ENCODE data around the gene CCDC127.
"Not testable (repeated sequence)": the region's sequence is repeated elsewhere in the genome, so short reads cannot be mapped to it uniquely, and the experiment has no call there.

DNA sequence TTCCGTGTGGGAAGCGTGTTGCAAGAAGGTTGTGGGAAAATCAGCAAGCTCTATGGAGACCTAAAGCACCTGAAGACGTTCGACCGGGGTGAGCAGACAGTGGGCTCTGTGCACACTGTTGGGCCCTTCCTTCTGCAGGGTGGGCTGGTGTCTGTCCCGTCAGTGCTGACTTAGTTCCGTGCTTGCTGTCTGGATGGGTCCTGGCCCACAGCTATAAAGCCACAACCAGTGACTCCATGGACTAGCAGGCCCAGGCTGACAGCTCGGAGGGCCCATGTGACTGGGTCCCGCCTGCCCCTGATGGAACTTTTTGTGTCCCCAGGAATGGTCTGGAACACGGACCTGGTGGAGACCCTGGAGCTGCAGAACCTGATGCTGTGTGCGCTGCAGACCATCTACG is 33.1 kb upstream of the CCDC127 start:
- TF ChIP-seq, protein P1, sequence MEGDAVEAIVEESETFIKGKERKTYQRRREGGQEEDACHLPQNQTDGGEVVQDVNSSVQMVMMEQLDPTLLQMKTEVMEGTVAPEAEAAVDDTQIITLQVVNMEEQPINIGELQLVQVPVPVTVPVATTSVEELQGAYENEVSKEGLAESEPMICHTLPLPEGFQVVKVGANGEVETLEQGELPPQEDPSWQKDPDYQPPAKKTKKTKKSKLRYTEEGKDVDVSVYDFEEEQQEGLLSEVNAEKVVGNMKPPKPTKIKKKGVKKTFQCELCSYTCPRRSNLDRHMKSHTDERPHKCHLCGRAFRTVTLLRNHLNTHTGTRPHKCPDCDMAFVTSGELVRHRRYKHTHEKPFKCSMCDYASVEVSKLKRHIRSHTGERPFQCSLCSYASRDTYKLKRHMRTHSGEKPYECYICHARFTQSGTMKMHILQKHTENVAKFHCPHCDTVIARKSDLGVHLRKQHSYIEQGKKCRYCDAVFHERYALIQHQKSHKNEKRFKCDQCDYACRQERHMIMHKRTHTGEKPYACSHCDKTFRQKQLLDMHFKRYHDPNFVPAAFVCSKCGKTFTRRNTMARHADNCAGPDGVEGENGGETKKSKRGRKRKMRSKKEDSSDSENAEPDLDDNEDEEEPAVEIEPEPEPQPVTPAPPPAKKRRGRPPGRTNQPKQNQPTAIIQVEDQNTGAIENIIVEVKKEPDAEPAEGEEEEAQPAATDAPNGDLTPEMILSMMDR (IDR thresholded peaks at IDR 0.05), result not testable (repeated sequence)
- not testable (repeated sequence) for TF ChIP-seq EZH2, EZH2phosphoT487 (IDR thresholded peaks at IDR 0.05)
